OCI-LY3 (cell line): ENCODE results near the gene HOXC9.

Source experiments
- CTCF ChIP-seq: fragments of 200-600, 300-600 bp; sonication (generic); IDR thresholded peaks from 2 replicates; pipeline ENCODE4 v1.5.1; 2014; ENCODE audit warnings: antibody characterized with exemption, low read length, low read depth
- EZH2phosphoT487 ChIP-seq: fragments of 200-600 bp; shearing (Covaris generic); IDR thresholded peaks from 2 replicates; pipeline ENCODE4 v1.6.1; 2018; ENCODE audit warnings: antibody characterized with exemption, mixed run types, low read depth

- TF ChIP-seq CTCF, result no peak
- no peak for TF ChIP-seq EZH2phosphoT487
Measured at GRCh38 chr12:53954694-53955035, 45.3 kb upstream of the HOXC9 start, which contains the start of gene HOXC12.
